NCI-H146 treated with DMSO at 0.1 percent for 48 hours (cell line): ENCODE measurements around the gene TTC17.
A peak's percentile ranks its signal among the peaks of the same experiment; 100 is the strongest.
"Not testable (repeated sequence)": the region's sequence is repeated elsewhere in the genome, so short reads cannot be mapped to it uniquely, and the experiment has no call there.

Experiments used
- DNase-seq: peaks from one replicate; lab custom pipeline; 2025; ENCODE audit not compliant: unreplicated experiment; lab: John Stamatoyannopoulos, UW

TTC17 gene

DNA sequence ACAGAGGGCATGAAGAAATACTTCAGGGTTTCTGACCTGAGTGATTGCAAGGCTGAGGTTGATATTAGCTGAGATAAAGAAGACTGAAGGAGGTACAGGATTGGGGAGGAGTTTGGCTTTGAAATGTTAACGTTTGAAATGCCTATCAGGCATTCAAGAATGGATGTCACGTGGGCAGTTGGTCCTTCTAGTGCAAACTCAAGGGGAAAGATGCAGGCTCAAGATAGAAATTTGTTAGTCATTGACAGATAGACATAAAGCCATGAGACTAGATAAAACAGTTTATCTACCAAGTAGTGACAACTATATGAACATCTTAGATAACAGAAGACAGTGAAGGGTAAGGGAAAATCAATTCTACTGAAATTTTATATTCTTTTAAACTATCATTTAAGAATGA lies 23.1 kb downstream of the TTC17 start:
- DNase-seq = no peak

DNA sequence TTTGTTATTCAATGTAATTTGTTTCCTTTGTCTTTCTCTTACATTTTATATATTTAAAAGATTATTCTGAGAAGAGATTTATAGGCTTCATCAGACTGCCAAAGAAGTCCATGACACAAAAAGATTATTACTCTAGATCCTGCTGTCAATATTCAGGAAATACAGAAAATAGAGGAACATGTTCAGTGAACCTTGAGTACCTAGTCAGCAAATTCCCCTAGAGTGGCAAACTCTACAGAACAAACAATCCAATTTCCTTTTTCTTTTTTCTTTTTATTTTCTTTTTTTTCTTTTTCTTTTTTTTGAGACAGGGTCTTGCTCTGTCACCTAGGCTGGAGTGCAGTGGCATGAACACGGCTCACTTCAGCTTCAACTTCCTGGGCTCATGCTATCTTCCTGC lies 23.9 kb downstream of the TTC17 start:
- no peak for DNase-seq

- DNase-seq = no peak
These were observed 25.7 kb downstream of the TTC17 start for GRCh38 chr11:43384393-43384792.

DNA sequence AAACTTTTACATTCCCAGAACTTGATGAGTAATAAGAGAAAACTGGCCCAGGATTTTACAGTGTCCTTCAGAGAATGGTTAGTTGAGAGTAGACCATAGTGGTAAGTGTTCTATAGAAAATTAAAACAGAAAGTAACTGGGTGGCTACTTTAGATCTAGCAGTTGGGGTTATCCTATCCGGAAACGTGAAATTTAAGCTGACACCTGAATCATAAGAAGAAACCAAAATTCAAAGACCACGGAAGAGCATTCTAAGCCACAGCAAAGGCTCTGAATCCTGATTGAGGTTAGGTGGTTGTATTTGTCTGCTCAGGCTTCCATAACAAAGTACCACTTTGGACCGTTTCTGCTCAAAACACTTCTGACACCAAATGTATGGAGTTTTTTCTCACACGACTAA lies 34.0 kb downstream of the TTC17 start:
- no peak for DNase-seq

DNA sequence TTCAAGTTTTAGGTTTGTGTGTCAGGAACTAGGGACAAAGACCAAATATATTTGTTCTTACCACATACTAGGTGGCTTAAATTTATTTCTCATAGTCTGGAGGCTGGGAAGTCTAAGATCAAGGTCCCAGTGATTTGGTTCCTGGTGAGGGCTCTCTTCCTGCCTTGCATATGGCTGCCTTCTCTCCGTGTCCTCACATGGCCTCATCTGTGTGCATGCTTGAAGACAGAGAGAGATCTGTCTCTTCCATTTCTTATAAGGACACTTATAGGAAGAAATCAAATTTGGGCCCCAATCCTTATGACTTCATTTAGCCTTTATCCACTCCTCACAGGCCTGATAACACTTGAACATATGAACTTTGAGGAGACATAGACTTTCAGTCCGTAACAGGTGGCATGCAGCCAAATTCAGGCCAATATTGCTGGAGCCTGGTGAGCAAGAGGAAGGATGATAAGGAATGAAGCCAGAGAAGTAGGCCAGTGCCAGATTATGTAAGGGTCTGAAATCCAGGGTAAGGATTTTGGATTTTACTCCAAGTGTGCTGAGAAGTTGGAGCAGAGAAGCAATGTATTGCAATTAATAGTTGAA lies 35.1 kb downstream of the TTC17 start:
- DNase-seq = no peak

- no peak for DNase-seq
These were observed 37.9 kb downstream of the TTC17 start for GRCh38 chr11:43396617-43397016.

DNA sequence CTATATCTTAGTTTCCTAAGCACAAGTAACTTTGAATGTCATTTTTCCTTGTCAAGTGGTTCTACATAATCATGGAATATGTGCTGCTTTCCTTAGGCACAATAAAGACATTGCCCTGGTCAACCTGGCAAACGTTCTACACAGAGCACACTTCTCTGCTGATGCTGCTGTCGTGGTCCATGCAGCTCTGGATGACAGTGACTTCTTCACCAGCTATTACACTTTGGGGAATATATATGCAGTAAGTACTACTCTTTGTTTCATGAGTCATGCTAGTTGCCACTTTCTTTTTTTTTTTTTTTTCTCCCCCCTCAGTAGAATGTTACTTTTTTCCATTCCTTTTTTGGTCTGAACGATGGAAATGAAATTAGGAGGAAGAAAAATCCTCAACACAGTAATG lies 38.5 kb downstream of the TTC17 start:
- DNase-seq = no peak

GRCh38 chr11:43399983-43400630 lies 41.4 kb downstream of the TTC17 start:
- no peak for DNase-seq

DNA sequence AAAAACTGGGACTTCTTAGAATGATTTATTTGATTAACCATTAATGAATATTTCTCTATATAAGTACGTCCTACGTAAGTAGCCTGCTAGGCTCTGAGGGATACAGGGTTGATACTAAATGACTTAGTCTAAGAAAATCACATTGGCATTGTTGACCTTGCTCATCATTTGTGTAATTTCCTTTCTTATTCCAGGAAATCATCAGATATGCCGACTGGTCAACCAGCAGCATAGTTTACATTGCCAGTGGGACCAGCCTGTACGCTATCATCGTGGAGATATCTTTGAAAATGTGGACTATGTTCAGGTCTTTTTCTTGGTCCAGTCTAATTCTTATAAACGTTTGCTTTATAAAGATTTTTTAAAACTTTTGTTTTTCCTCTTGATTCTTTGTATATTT lies 42.5 kb downstream of the TTC17 start:
- no peak for DNase-seq

GRCh38 chr11:43401811-43402210 lies 43.1 kb downstream of the TTC17 start:
- DNase-seq = not testable (repeated sequence)

- DNase-seq = no peak
These were observed 44.9 kb downstream of the TTC17 start for GRCh38 chr11:43403357-43404231.

DNA sequence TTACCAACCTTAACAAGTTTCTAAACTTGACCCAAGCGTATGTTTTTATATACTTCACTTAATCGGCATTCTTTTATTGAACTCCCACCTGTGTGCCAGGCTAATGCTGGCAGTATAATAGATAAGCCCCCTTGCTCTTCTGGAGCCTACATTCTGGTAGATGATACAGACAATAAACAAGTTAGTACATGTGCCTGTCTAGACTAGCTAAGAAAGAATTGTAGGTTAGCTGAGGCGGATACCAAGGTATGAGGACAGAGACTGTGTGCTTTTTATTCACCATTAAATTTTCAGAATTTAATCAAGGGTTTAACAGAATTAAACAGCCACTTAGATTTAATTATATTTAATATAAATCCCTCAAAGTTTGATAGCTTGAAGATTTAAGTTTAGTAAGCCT lies 45.7 kb downstream of the TTC17 start:
- no peak for DNase-seq

GRCh38 chr11:43404836-43405479 lies 46.2 kb downstream of the TTC17 start:
- DNase-seq = no peak

DNA sequence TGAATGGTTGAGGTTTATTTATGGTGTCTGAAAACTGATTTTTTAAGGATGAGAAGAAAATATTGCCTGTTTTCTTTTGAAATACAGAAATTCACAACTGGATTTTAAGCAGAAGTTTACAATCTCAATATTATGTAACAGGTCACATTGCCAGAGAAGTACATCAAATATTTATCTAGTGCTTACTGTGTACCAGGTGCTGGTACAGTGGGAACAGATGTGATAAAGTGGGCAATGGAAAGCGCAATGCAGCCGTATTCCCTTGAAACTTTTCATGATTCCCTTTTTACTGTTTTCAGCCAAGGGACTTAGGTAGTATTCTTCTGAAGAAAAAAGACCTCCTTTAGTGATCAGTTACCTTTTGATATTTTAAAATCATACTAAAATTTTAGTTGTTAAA lies 49.6 kb downstream of the TTC17 start:
- DNase-seq = no peak

- no peak for DNase-seq
These were observed 51.7 kb downstream of the TTC17 start for GRCh38 chr11:43410394-43410793.

GRCh38 chr11:43418197-43418596 lies 59.5 kb downstream of the TTC17 start:
- no peak for DNase-seq

DNA sequence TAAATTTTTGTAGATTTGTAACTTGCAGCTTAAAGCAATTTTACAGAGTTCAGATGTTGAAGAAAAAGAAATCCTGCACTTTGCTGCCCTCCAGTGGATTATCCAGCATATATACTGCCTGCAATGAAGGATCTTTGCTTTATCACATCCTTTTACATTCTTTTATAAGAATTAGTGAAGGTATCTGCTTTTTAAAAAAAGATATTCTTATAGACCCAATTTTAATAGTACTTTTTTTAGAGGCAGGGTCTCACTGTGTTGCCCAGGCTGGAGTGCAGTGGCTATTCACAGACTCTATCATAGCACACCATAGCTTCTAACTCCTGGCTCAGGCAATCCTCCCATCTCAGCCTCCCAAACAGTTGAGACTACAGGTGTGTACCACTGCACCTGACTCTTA lies 60.7 kb downstream of the TTC17 start:
- peak; percentile 0 for DNase-seq

- no peak for DNase-seq
These were observed 69.3 kb downstream of the TTC17 start for GRCh38 chr11:43427971-43428370.

DNA sequence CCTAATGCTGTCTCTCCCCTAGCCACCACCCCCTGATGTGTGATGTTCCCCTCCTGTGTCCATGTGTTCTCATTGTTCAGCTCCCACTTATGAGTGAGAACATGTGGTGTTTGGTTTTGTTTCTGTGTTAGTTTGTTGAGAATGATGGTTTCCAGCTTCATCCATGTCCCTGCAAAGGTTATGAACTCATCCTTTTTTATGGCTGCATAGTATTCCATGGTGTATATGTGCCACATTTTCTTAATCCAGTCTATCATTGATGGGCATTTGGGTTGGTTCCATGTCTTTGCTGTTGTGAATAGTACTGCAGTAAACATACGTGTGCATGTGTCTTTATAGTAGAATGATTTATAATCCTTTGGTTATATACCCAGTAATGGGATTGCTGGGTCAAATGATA lies 72.2 kb downstream of the TTC17 start:
- not testable (repeated sequence) for DNase-seq

DNA sequence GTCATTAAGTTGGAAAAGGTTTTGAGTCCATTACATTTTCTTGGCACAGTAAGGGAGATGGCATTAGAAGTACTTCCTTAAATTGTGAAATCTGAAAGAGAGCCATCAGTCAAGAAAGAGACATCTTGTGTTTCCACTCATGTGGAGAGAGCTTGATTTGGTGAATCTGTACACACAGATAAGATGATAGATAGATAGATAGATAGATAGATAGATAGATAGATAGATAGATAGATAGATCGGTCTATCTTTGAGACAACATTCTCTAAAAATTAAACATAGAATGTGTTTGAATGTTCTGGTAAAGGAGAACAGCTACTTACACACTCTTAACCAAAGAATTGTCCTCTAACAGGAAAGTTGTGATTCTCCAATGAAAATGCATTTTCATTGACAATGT lies 76.2 kb downstream of the TTC17 start:
- DNase-seq = no peak

- DNase-seq = no peak
These were observed 81.8 kb downstream of the TTC17 start for GRCh38 chr11:43440486-43440885.

GRCh38 chr11:43443811-43444210 lies 85.1 kb downstream of the TTC17 start:
- DNase-seq = no peak
